ENCODE results near the gene ITPR1. TPM values are rescaled to one million over a fixed set of nuclear protein-coding genes. Genes with fewer than 3 reads are reported as not detected.

ITPR1 gene
- total RNA-seq, 2 experiments from 2014 or later = 84.4 to 104 TPM

GRCh38 chr3:4841776-4842440, 348.8 kb downstream of the ITPR1 start:
- BruUV-seq (replicated peaks) = no TSS peak
- CTCF ChIA-PET (ENCODE audit: unreplicated experiment) = no interaction called here
- no peak for DNase-seq (ENCODE audit: low spot score)
- H3K79me2 ChIP-seq (ENCODE audit: insufficient read depth, low read depth, low read length) = no peaks in the 10 kb centered on the region
- intact Hi-C loops (cut with micrococcal nuclease; ENCODE audit: unreplicated experiment) = no loop called here
- no peaks in the 10 kb centered on the region for H3K9me2 ChIP-seq (ENCODE audit: insufficient read depth, low read length)
- no peaks in the 10 kb centered on the region for H3K9me3 ChIP-seq (ENCODE audit: low read length)
- TF ChIP-seq CTCF (conservative IDR thresholded peaks at IDR 0.05; ENCODE audit: low read length) (no peak), EZH2phosphoT487 (IDR thresholded peaks at IDR 0.05; ENCODE audit: borderline replicate concordance, low read depth, low read length) (no peak)
- H3K36me3 ChIP-seq (ENCODE audit: insufficient read depth, low read length) = peaks cover 20% of the 10 kb centered on the region
- H3K27ac ChIP-seq (ENCODE audit: low read depth, low read length, poor library complexity, severe bottlenecking) = no peak overlapping the region
- no peak overlapping the region for H2AFZ ChIP-seq (ENCODE audit: low read length)
- no peak overlapping the region for H3K4me3 ChIP-seq (ENCODE audit: low read depth, low read length, poor library complexity, severe bottlenecking)
- no peaks in the 10 kb centered on the region for H3K4me1 ChIP-seq (ENCODE audit: insufficient read depth, low read length, poor library complexity, severe bottlenecking)
- no peaks in the 10 kb centered on the region for H4K20me1 ChIP-seq (ENCODE audit: insufficient read depth, low read length)
- no peak overlapping the region for H3K4me2 ChIP-seq (ENCODE audit: low read length)
- POLR2A ChIA-PET = interaction anchor here (0.6 to 1.5 kb wide), 3 partner anchors 39 to 294 kb away, joined by 3 to 4 read pairs (median 4); no protein-coding TSS in a partner anchor

DNA sequence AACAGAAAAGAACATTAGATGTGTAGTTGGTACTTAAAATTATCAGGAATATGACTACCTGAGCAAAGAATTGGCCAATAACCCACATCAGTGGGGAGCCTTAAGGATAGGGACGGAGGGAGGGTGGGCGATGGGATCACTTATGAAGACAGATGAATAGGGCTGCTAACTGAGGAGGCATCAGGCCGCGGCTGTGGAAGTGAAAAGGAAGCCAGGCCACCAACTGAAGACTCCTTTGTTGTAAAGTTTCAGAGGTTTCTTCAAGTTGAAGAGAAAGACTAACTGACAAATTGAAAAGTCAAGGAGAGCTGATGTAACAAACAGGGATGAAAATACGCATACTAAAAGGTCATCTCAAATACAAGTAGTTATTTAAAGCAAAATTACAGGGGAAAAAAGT, 350.5 kb downstream of the ITPR1 start:
- H4K20me1 ChIP-seq (ENCODE audit: insufficient read depth, low read length) = no peaks in the 10 kb centered on the region
- no peak overlapping the region for H3K4me3 ChIP-seq (ENCODE audit: low read depth, low read length, poor library complexity, severe bottlenecking)
- no peak overlapping the region for H2AFZ ChIP-seq (ENCODE audit: low read length)
- no peaks in the 10 kb centered on the region for H3K9me2 ChIP-seq (ENCODE audit: insufficient read depth, low read length)
- TF ChIP-seq EZH2phosphoT487 (IDR thresholded peaks at IDR 0.05; ENCODE audit: borderline replicate concordance, low read depth, low read length) (no peak), CTCF (conservative IDR thresholded peaks at IDR 0.05; ENCODE audit: low read length) (no peak)
- no peaks in the 10 kb centered on the region for H3K9me3 ChIP-seq (ENCODE audit: low read length)
- no TSS peak for BruUV-seq (replicated peaks)
- no peak overlapping the region for H3K4me2 ChIP-seq (ENCODE audit: low read length)
- intact Hi-C loops (cut with micrococcal nuclease; ENCODE audit: unreplicated experiment) = no loop called here
- H3K27ac ChIP-seq (ENCODE audit: low read depth, low read length, poor library complexity, severe bottlenecking) = no peak overlapping the region
- ChIA-PET CTCF (ENCODE audit: unreplicated experiment) (no interaction called here), POLR2A (interaction anchor here (0.6 to 1.2 kb wide), 5 partner anchors 8 to 186 kb away, joined by 3 to 4 read pairs (median 3); no protein-coding TSS in a partner anchor)
- no peaks in the 10 kb centered on the region for H3K4me1 ChIP-seq (ENCODE audit: insufficient read depth, low read length, poor library complexity, severe bottlenecking)
- DNase-seq (ENCODE audit: low spot score) = no peak
- no peaks in the 10 kb centered on the region for H3K79me2 ChIP-seq (ENCODE audit: insufficient read depth, low read depth, low read length)
- H3K36me3 ChIP-seq (ENCODE audit: insufficient read depth, low read length) = peaks cover 3% of the 10 kb centered on the region; the same call in 1 of the 2 replicates

DNA sequence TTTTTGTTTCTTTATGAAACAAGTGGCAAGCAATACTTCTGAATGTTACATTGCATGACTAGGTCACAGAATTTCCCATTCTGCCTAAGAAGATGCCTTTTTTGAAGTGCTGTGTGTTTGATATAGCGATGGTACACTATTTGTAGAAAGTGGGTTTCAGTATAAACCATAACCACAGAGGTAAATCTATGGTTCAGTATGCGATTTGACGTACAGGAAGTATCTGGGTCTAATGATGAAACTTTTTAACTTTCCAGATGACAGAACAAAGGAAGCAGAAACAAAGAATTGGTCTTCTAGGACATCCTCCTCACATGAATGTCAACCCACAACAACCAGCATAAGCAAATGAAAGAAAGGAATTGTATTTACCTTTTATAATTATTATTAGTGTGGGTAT, 352.7 kb downstream of the ITPR1 start:
- no peaks in the 10 kb centered on the region for H3K36me3 ChIP-seq (ENCODE audit: insufficient read depth, low read length)
- POLR2A ChIA-PET = no interaction called here
- H3K4me3 ChIP-seq (ENCODE audit: low read depth, low read length, poor library complexity, severe bottlenecking) = no peak overlapping the region
- BruUV-seq (replicated peaks) = no TSS peak
- TF ChIP-seq EZH2phosphoT487 (IDR thresholded peaks at IDR 0.05; ENCODE audit: borderline replicate concordance, low read depth, low read length) = no peak
- H3K4me1 ChIP-seq (ENCODE audit: insufficient read depth, low read length, poor library complexity, severe bottlenecking) = no peaks in the 10 kb centered on the region
- H3K4me2 ChIP-seq (ENCODE audit: low read length) = no peak overlapping the region
- H3K27ac ChIP-seq (ENCODE audit: low read depth, low read length, poor library complexity, severe bottlenecking) = no peak overlapping the region
- no peaks in the 10 kb centered on the region for H3K9me2 ChIP-seq (ENCODE audit: insufficient read depth, low read length)
- H2AFZ ChIP-seq (ENCODE audit: low read length) = no peak overlapping the region
- CTCF ChIA-PET (ENCODE audit: unreplicated experiment) = no interaction called here
- H3K9me3 ChIP-seq (ENCODE audit: low read length) = no peaks in the 10 kb centered on the region
- no peak for DNase-seq (ENCODE audit: low spot score)
- H3K79me2 ChIP-seq (ENCODE audit: insufficient read depth, low read depth, low read length) = no peaks in the 10 kb centered on the region
- no peaks in the 10 kb centered on the region for H4K20me1 ChIP-seq (ENCODE audit: insufficient read depth, low read length)
- intact Hi-C loops (cut with micrococcal nuclease; ENCODE audit: unreplicated experiment) = no loop called here
